PC-3 (cell line): ENCODE data around the gene CLN6.

Experiments
- EZH2 ChIP-seq: fragments of 300-600 bp; sonication (generic); IDR thresholded peaks from one replicate; pipeline ENCODE4 v1.6.1; 2017; ENCODE audit warnings: antibody characterized with exemption, mild to moderate bottlenecking, low read length; ENCODE audit not compliant: unreplicated experiment
- TF ChIP-seq, protein P1 (sequence below): fragments of 300-600 bp; sonication (generic); conservative IDR thresholded peaks from 2 replicates; pipeline ENCODE4 v1.5.1; 2017; ENCODE audit warnings: antibody characterized with exemption, low read depth, mild to moderate bottlenecking, low read length

DNA sequence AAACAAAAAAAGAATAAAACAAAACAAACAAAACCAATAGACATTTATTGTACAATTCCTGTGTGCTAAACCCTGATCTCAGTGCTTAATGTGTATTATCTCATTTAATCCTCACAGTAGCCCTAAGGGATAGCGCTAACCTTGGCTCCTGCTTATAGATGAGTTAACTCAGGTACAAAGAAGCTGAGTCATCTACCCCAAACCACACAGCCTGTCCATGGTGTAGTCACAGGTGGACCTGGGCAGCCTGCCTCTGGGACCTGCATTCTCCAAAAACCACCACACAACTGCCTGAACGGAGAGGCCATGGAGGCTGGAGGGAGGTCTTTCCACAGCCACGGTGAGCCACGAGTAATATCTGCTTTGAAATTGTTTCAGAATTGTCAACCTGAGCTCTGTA, 5.5 kb upstream of the CLN6 start:
- TF ChIP-seq, protein P1, sequence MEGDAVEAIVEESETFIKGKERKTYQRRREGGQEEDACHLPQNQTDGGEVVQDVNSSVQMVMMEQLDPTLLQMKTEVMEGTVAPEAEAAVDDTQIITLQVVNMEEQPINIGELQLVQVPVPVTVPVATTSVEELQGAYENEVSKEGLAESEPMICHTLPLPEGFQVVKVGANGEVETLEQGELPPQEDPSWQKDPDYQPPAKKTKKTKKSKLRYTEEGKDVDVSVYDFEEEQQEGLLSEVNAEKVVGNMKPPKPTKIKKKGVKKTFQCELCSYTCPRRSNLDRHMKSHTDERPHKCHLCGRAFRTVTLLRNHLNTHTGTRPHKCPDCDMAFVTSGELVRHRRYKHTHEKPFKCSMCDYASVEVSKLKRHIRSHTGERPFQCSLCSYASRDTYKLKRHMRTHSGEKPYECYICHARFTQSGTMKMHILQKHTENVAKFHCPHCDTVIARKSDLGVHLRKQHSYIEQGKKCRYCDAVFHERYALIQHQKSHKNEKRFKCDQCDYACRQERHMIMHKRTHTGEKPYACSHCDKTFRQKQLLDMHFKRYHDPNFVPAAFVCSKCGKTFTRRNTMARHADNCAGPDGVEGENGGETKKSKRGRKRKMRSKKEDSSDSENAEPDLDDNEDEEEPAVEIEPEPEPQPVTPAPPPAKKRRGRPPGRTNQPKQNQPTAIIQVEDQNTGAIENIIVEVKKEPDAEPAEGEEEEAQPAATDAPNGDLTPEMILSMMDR, result no peak
- no peak for TF ChIP-seq EZH2
